HG03135 (cell line): ENCODE data around the gene ACTG1.

Experiments
- ATAC-seq: cut with Tn5 transposase; IDR thresholded peaks from one replicate; pipeline ENCODE4 v1.9.1; 2021; ENCODE audit warnings: mild to moderate bottlenecking, moderate library complexity; ENCODE audit not compliant: unreplicated experiment

ACTG1 gene

DNA sequence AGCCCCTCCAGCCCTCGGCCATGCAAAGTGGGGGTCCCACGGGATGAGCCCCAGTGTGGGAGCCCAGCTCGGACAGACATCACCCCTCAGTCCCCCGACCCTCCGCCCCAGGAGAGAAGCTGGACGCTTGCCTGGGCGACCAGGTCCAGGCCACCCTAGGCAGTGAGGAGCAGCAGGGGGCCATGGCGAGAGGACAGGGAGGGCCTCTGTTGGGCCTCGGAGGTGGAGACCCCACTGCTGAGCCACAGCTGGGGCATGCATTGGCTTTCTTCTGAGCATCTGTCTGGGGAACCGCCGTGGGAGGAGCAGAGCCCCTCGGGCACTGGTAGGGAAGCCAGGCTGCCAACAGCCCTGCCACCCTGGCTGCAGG is 13.0 kb downstream of the ACTG1 start:
- no peak for ATAC-seq

GRCh38 chr17:81498953-81499600 is 13.5 kb downstream of the ACTG1 start:
- no peak for ATAC-seq

DNA sequence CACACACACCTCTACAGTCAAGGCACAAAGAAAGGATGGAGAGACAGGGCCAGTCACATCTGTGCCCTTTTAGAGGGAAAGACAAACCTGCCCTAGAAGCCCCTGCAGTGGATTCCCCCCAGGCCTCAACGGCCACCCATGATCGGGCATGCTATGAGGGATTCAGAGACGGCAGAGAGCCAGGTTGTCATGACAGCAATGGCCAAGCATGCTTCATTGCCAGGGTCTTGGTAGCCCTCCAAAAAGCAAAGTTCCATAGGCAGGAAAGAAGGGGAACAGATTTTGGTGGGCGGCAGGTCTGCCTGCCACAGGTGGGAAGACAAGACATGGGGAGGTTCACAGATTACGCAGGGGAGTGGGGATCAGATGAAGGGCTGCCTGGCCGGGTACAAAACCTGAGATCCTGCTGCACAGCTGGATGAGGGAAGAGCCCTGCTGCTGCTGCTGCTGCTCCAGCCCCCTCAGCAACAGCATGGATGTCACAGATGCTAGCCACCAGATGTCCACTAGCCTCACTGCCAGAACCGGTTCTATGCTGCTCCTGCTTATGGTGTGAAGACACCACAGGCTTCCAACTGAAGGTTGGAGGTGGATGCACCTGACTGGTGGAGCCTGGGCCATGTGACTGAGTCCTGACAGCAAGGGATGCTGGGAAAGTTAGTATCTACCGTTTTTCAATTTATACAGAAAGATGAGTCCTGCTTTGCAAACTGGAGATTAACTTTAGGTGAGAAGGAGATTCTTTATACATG is 17.8 kb downstream of the ACTG1 start:
- no peak for ATAC-seq

- no peak for ATAC-seq
Observed at GRCh38 chr17:81493198-81494038, 19.2 kb downstream of the ACTG1 start.

DNA sequence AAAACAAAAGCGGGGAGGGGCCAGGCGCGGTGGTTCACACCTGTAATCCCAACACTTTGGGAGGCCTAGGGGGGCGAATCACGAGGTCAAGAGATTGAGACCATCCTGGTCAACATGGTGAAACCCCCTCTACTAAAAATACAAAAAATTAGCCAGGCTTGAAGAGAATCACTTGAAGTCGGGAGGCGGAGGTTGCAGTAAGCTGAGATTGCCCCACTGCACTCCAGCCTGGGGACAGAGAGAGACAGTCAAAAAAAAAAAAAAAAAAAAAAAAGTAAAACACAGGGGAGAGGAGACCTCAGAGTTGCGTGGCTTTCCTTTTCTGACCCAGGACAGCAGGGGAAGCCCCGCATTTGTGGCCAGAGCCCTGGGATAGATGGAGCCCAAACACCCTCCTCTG is 19.9 kb downstream of the ACTG1 start:
- no peak for ATAC-seq

DNA sequence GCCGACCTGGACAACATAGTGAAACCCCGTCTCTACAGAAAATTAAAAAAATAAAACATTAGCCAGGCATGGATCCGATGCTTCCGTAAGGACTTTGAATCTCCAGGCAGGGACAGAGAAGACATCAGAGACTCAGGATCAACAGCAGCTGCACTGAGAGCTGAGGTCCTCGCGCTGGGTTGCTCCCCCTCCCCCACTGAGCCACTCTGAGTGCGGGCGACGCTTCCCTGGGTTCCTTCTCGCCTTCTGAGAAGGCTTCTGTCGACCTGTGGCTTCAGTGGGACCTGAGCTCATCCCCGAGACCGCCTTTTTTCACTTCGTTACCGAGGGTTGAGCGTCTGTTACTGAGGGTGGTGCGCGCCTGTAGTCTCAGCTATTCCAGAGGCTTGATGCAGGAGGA is 20.4 kb downstream of the ACTG1 start:
- no peak for ATAC-seq

GRCh38 chr17:81491761-81492160 is 20.8 kb downstream of the ACTG1 start:
- no peak for ATAC-seq

- ATAC-seq, result no peak
Observed at GRCh38 chr17:81491181-81491581, 21.4 kb downstream of the ACTG1 start.

DNA sequence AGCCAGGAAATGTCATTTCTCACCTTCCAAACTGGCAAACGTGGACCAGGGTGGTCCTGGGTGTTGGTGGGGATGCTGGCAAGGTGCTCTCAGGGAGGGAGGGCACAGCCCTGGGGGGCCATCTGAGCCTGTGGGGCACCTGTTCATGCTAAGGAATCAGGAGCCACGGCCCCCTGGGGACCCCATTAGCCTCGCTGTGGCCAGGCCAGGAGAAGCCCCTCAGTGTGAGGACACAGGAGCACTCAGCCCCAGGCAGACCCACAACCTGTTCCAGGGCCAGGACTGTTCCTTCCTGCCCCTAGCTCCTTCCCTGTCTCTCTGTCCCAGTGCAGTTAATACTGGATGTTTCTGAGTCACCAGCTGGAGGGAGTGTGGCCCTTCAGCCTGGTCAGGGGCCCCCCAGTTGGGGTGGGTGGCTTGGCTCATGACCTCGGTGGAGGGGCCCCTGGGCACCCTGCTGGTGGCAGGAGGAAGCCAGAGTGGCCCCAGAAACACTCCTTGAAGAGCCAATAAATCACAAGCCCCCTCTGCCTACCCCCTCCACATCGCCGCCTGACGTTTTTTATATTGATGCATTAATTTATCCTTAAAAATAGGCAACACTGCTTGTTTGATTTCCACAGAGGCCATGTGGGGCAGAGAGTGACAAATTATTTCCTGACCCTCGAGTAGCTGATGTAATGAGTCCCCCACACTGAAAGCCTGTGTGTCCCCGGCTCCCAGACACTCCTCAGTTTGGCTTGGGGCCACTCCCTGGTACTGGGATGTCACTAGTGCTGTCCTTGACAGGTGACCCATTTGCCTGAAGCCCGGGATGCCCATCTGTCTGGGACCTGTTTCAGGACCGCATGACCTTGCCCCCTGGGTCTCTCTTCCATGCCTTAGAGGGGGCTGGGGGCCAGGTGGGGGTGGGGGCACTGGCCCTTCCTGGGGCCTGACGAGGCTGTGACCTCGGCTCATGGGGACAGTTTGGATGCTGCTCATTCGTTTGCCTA is 22.3 kb downstream of the ACTG1 start:
- ATAC-seq, result no peak

DNA sequence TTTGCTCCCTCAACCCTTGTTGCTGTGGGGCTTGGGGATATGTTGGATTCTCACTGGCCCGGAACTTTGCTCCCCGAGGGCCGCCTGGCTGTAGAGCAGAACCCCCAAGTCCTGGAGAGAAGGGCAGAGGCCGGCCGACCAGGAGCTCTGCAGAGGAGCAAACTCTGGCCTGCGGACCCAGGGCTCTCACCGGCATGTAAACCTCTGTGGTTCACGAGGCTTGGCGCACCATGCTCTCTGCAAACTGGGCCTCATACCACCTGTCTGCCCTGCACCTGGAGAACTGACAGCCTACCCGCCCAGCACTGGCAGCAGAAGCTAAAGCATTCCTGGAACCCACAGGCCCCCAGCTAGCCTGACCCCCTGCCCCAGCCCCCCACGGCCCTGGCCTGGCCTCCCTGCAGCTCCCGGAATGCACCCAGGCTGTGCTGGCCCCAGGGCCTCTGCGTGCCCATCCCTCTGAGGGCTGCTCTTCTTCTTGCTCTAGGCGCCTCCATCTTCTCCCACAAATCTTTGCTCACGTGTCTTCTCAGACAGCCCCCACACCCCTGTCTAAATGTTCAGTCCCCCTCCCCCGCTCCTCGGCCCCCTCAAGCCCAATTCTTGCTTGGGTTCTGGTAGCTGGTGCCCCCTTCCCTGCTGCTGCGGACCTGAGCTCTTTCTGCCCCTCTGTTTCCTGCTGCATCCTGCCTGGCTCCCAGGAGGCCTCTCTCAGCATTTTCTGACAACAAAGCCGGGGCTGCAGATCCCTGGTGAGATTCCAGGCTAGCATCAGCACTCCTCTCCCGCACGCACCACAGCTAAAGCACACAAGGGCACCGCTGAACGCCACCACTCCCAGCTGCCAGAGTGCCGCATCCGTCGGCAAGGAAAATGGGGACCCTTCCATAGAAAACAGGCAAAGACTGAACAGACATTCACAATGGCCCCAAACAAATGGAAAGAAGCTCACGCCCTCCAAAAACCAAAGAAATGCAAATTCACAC is 23.3 kb downstream of the ACTG1 start:
- ATAC-seq, result no peak

- no peak for ATAC-seq
Observed at GRCh38 chr17:81488276-81488860, 24.2 kb downstream of the ACTG1 start.

GRCh38 chr17:81487487-81488275 is 24.9 kb downstream of the ACTG1 start:
- no peak for ATAC-seq

DNA sequence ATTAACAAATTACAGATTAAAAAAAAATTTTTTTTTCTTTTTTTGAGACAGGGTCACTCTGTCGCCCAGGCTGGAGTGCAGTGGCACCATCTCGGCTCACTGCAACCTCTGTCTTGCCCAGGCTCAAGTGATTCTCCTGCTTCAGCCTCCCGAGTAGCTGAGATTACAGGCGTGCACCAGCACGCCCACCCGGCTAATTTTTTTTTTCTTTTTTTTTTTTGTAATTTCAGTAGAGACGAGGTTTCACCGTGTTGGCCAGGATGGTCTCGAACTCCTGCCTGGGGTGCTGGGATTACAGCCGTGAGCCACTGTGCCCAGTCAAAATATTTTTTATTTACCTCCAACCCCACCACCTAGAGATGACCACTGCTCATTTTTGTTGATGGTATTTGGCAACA is 25.5 kb downstream of the ACTG1 start:
- ATAC-seq, result no peak

GRCh38 chr17:81486199-81486810 is 26.3 kb downstream of the ACTG1 start:
- no peak for ATAC-seq

DNA sequence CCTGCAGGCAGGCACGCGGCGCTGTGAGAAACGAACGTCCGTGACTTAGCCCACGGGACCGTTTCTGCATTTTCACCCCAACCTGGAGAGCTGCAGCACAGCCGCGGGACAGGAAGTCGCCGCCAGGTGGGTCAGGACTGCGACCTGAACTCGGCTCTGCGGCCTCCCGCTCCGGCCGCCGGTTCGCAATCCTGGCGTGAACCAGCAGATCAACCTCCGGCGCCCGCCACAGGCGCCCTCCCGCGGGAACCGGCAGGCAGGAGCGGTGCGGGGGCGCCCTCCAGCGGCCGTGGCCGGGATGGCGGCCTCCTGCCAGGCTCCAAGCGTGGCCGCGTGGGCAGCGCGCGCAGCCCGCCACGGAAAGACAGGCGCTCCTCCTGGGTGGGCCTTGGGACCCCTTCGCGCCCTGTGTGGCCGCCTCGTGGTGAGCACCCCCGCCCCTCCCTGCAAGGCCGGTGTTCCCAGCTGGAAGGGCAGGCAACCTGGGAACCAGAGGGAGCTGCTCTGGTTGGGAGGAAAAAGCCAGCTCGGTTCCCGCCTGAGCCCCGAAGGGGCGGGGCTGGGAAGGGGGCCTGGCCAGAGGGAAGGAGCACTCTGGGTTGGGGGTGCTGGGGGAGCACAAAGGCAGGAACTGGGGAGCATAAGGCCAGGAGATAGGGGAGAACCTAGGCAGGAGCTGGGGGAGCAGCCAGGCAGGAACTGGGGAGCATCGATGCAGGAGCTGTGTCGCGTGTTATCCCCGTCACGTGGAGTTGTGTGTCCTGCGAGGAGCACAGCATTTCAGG is 28.2 kb downstream of the ACTG1 start:
- ATAC-seq, result peak; percentile 58

GRCh38 chr17:81483862-81484194 is 28.8 kb downstream of the ACTG1 start:
- peak; percentile 6 for ATAC-seq
